ENCODE measurements around the gene EXOC8. TPM values are rescaled to one million over a fixed set of nuclear protein-coding genes. Genes with fewer than 3 reads are reported as not detected.
A peak's percentile ranks its signal among the peaks of the same experiment; 100 is the strongest.

EXOC8 gene
- total and polyA plus RNA-seq, 4 donors: 4.6 to 19.0 (median 12.9) TPM

DNA sequence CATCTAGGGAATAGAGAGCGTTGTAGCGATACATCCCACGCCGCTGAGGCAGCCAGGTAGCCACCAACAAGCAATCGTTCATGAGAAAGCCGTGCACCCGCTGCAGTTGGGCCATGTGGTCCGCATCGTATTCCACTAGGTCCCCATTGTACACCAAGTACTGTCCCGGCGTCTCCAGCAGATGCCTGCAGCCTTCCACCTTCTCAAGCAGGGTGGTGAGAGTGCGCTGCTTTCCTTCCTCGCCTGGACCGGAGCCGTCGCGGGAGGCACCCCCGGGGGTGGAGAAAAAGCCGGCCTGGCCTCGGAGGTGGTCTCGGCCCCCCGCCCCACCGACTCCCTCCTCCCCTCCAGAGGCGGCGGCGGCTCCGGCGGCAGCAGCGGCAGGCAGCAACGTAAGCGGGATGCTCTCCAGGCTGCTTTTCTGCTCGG lies 595 bp downstream of the EXOC8 start:
- H3K4me1 ChIP-seq (ENCODE audit: control insufficient read depth in 5 of 5, insufficient read depth in 5 of 5, low read length in 5 of 5): peaks cover 4 to 49% (median 14%) of the 10 kb centered on the region in 5 donors
- H3K9ac ChIP-seq (ENCODE audit: insufficient read depth in 1 of 2, low read length in 2 of 2): peak overlapping the region; percentile 78 to 83
- H3K4me3 ChIP-seq: peak overlapping the region; percentile 97
- TF ChIP-seq, protein P1, sequence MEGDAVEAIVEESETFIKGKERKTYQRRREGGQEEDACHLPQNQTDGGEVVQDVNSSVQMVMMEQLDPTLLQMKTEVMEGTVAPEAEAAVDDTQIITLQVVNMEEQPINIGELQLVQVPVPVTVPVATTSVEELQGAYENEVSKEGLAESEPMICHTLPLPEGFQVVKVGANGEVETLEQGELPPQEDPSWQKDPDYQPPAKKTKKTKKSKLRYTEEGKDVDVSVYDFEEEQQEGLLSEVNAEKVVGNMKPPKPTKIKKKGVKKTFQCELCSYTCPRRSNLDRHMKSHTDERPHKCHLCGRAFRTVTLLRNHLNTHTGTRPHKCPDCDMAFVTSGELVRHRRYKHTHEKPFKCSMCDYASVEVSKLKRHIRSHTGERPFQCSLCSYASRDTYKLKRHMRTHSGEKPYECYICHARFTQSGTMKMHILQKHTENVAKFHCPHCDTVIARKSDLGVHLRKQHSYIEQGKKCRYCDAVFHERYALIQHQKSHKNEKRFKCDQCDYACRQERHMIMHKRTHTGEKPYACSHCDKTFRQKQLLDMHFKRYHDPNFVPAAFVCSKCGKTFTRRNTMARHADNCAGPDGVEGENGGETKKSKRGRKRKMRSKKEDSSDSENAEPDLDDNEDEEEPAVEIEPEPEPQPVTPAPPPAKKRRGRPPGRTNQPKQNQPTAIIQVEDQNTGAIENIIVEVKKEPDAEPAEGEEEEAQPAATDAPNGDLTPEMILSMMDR (IDR thresholded peaks at IDR 0.05; ENCODE audit: control extremely low read depth, extremely low read depth): no peak
- peaks cover 0 to 1% (median 0%) of the 10 kb centered on the region in 4 donors for H3K9me3 ChIP-seq (ENCODE audit: control insufficient read depth in 4 of 4, insufficient read depth in 3 of 4, low read length in 3 of 4)
- H3K27me3 ChIP-seq (ENCODE audit: control insufficient read depth in 3 of 3, insufficient read depth in 3 of 3, low read length in 2 of 3): no peaks in the 10 kb centered on the region
- no peak for ATAC-seq (ENCODE audit: insufficient read depth, low FRiP score)
- H3K36me3 ChIP-seq (ENCODE audit: control insufficient read depth in 4 of 4, insufficient read depth in 4 of 4, low read length in 4 of 4): peaks cover 0 to 3% (median 0%) of the 10 kb centered on the region in 4 donors
- no peak for DNase-seq
- 2% methylated on average over 32 of the region's 32 CpGs for whole genome bisulfite sequencing, 2 donors
- peak overlapping the region; percentile 87 to 98 for H3K27ac ChIP-seq (ENCODE audit: low read depth in 1 of 2, low read length in 1 of 2)

DNA sequence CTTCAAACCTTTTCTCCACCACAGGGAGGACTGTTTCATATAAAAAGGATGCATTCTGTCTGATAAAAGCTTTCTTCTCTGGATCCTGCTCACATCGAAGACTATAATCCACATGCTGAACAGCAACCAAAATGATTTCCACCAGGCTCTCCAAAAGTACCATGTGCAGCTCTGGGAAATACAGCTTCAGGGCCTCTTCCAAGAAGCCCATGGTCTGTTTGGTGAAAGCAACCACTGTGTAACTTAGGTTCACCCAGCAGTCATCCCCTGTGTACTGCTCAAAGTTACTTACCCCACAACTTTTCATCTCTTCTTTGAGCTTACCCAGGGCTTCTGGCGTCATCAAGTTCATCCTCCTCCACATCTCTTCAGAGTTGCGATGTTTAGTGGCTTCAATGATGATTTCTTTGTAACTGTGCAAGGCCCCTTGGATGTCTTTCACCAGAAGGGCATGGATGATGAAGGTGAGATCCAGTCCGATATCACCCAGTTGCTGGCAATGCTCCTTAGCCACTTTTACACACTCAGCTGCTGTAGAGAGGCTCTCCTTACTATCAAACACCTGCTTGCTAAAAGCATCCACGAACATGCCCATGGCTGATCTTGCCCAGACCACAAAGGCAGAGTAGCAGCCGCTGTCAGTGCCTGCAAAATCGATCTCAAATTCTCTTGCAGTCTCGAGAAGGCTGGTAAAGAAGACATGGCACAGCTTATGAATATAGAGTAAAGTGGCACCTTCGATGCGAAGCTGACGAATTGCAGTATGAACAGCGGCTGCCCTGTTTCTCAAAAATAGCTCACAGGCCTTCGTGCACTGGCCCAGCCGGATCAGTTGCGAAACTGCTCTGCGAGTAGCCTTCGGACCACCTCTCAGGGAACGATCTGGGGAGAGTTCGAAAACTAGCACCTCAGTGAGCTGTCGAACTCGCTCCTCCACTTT lies 1.7 kb downstream of the EXOC8 start:
- peak overlapping the region; percentile 97 for H3K4me3 ChIP-seq
- H3K27ac ChIP-seq (ENCODE audit: low read depth in 1 of 2, low read length in 1 of 2): no peak overlapping the region
- H3K9me3 ChIP-seq (ENCODE audit: control insufficient read depth in 4 of 4, insufficient read depth in 3 of 4, low read length in 3 of 4): peaks cover 0 to 1% (median 0%) of the 10 kb centered on the region in 4 donors
- H3K36me3 ChIP-seq (ENCODE audit: control insufficient read depth in 4 of 4, insufficient read depth in 4 of 4, low read length in 4 of 4): peaks cover 0 to 3% (median 0%) of the 10 kb centered on the region in 4 donors
- 57 to 70% methylated on average over 21 of the region's 21 CpGs for WGBS, 2 donors
- no peak for DNase-seq
- H3K27me3 ChIP-seq (ENCODE audit: control insufficient read depth in 3 of 3, insufficient read depth in 3 of 3, low read length in 2 of 3): no peaks in the 10 kb centered on the region
- peak overlapping the region; percentile 78 to 83 for H3K9ac ChIP-seq (ENCODE audit: insufficient read depth in 1 of 2, low read length in 2 of 2)
- H3K4me1 ChIP-seq (ENCODE audit: control insufficient read depth in 5 of 5, insufficient read depth in 5 of 5, low read length in 5 of 5): peaks cover 4 to 49% (median 14%) of the 10 kb centered on the region in 5 donors
- TF ChIP-seq, protein P1 (IDR thresholded peaks at IDR 0.05; ENCODE audit: control extremely low read depth, extremely low read depth): no peak
- no peak for ATAC-seq (ENCODE audit: insufficient read depth, low FRiP score)

DNA sequence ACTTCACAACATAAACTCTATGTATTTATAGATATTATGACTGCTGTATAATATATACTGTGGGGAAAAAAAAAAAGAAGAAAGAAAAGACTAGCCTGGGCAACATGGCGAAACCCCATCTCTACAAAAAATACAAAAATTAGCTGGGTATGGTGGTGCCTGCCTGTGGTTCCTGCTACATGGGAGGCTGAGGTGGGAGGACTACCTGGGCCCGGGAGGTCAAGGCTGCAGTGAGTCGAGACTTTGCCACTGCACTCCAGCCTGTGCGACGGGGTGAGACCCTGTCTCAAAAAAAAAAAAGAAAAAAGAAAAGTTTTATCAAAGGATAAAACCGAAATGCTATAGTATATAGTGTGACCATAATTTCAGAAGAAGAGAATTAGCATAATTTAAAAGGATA lies 2.7 kb downstream of the EXOC8 start:
- Histone ChIP-seq H3K4me1 (ENCODE audit: control insufficient read depth in 5 of 5, insufficient read depth in 5 of 5, low read length in 5 of 5) (peaks cover 4 to 49% (median 14%) of the 10 kb centered on the region in 5 donors), H3K27ac (ENCODE audit: low read depth in 1 of 2, low read length in 1 of 2) (no peak overlapping the region), H3K9ac (ENCODE audit: insufficient read depth in 1 of 2, low read length in 2 of 2) (peak overlapping the region; percentile 26 to 40), H3K4me3 (no peak overlapping the region), H3K9me3 (ENCODE audit: control insufficient read depth in 4 of 4, insufficient read depth in 3 of 4, low read length in 3 of 4) (peaks cover 0 to 1% (median 0%) of the 10 kb centered on the region in 4 donors), H3K36me3 (ENCODE audit: control insufficient read depth in 4 of 4, insufficient read depth in 4 of 4, low read length in 4 of 4) (peaks cover 0 to 3% (median under 1%) of the 10 kb centered on the region in 4 donors), H3K27me3 (ENCODE audit: control insufficient read depth in 3 of 3, insufficient read depth in 3 of 3, low read length in 2 of 3) (no peaks in the 10 kb centered on the region)
- DNase-seq (no peak), ATAC-seq (ENCODE audit: insufficient read depth, low FRiP score) (no peak)
- WGBS, 2 donors: 85 to 91% methylated on average over 6 of the region's 6 CpGs
- TF ChIP-seq, protein P1 (IDR thresholded peaks at IDR 0.05; ENCODE audit: control extremely low read depth, extremely low read depth): no peak
